ENCODE data around the gene GET4. TPM values are rescaled to one million over a fixed set of nuclear protein-coding genes. Genes with fewer than 3 reads are reported as not detected.
"Not testable (repeated sequence)": the region's sequence is repeated elsewhere in the genome, so short reads cannot be mapped to it uniquely, and the experiment has no call there.

GET4 gene
- polyA plus RNA-seq, 1 donor, result 46.7 TPM

DNA sequence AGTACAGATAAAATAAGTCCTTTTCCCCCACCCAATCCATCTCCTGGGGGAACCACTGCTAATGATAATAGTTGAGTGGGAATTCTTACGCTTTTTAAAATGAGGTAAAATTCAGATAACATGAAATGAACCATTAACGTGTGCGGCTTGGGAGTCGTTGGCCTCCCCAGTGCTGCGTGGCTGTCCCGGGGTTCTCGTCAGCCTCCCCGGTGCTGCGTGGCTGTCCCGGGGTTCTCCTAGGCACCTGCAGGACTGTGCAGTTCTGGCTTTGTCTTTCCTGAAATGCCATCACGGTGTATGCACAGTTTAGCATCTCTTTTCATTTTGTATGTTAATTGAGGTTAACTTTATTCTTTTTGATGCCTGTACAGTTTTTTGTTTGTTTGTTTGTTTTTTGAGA lies 30.6 kb upstream of the GET4 start:
- DNase-seq (ENCODE audit: low read depth), result no peak

DNA sequence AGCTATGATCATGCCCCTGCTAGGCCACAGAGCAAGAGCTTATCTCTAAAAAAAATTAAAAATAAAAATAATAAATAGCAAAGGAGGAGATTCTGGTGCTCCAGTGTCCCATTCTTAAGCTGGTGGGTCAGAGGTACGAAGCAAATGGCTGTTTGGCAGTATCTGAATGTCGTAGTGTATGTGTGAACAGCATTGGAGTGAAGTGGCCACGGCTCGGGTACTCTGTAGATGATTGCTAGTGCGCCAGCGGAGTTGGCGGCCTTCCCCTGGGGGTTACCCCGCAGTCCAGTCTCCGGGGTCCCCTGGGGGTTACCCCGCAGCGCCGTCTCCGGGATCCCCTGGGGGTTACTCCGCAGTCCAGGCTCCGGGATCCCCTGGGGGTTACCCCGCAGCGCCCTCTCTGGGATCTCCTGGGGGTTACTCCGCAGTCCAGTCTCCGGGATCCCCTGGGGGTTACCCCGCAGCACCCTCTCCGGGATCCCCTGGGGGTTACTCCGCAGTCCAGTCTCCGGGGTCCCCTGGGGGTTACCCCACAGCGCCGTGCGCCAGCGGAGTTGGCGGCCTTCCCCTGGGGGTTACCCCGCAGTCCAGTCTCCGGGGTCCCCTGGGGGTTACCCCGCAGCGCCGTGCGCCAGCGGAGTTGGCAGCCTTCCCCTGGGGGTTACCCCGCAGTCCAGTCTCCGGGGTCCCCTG lies 29.2 kb upstream of the GET4 start:
- not testable (repeated sequence) for DNase-seq (ENCODE audit: low read depth)

DNA sequence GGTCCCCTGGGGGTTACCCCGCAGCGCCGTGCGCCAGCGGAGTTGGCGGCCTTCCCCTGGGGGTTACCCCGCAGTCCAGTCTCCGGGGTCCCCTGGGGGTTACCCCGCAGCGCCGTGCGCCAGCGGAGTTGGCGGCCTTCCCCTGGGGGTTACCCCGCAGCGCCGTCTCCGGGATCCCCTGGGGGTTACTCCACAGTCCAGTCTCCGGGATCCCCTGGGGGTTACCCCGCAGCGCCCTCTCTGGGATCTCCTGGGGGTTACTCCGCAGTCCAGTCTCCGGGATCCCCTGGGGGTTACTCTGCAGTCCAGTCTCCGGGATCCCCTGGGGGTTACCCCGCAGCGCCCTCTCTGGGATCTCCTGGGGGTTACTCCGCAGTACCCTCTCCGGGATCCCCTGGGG lies 28.6 kb upstream of the GET4 start:
- DNase-seq (ENCODE audit: low read depth), result not testable (repeated sequence)

DNA sequence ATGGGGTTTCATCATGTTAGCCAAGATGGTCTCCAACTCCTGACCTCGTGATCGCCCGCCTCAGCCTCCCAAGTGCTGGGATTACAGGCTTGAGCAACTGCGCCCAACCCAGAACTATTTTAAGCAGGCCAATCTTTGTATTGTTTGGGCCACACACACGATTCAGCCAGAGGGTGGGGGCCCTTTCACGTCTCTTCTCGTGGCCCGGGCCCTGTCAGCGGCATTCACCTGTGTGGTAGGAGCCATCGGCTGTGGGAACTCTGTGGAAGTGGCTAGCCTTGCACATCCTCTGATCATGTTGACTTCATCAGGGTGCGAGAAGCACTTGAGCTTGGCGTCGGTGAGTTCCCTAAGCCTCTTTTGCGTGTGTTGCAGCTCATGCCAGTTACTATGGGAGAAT lies 27.2 kb upstream of the GET4 start:
- DNase-seq (ENCODE audit: low read depth), result no peak

DNA sequence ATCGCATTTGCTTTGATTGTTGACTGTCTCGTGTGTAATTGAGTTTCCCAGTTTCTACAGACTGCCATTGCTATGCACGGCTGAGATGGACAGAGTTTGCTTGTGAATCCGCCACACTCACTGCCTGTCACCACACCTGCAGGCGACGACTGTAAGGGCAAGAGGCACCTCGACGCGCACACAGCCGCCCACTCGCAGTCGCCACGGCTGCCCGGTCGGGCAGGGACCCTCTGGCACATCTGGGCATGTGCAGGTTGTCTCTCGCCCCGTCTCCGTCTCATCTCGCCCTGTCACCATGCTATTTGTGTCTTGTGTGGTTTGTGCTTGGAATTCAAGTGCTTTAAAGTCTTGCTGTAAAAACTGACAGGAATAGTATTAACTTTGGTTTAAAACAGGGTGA lies 26.6 kb upstream of the GET4 start:
- no peak for DNase-seq (ENCODE audit: low read depth)

DNA sequence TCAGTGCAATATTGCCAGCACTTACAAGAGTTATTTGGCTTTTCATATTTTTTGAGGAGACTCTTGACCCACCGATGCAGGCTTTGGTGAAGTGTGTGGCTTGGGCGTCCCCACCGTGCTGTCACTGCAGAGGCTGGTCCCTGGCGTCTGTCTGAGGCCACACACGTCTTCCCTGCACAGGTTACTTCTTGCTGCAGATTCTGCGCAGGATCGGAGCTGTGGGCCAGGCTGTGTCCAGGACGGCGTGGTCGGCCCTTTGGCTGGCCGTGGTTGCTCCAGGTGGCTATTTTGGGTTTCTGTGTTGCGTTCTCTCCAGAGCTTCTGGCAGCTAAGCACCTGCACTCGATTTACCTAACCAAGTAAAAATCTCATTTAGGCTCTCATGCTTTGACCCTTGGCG lies 25.1 kb upstream of the GET4 start:
- no peak for DNase-seq (ENCODE audit: low read depth)

DNA sequence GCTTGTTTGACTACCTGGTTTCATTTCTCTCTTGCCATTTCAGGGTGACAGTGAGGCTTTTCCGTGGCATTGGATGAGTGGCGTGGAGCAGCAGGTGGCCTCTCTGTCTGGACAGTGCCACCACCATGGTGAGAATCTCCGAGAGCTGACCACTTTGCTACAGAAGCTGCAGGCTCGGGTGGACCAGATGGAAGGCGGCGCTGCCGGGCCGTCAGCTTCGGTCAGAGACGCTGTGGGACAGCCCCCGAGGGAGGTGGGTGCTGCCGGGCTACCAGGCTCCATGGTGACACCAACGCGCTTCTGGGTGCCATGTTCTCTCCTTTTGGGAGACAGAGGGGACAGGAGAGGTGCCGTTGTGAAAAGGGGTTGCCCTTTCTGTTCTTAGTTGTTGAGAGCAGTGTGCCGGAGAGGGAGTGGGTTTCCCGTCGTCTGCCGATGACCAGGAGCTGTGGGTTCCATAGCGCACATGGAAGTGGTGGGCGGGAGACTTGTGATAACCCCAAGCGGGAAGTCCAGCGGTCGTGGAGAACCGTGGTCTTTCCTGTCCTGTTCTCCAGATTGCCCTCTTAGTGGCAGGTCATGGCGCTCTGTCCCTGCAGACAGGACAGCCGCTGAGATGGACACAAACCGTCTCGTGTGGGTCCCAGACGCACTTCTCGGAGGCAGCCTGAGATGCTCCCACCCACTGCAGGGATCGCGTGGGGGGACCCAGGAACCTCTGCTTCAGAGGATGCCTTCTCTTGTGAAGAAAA lies 22.8 kb upstream of the GET4 start:
- DNase-seq (ENCODE audit: low read depth), result no peak

DNA sequence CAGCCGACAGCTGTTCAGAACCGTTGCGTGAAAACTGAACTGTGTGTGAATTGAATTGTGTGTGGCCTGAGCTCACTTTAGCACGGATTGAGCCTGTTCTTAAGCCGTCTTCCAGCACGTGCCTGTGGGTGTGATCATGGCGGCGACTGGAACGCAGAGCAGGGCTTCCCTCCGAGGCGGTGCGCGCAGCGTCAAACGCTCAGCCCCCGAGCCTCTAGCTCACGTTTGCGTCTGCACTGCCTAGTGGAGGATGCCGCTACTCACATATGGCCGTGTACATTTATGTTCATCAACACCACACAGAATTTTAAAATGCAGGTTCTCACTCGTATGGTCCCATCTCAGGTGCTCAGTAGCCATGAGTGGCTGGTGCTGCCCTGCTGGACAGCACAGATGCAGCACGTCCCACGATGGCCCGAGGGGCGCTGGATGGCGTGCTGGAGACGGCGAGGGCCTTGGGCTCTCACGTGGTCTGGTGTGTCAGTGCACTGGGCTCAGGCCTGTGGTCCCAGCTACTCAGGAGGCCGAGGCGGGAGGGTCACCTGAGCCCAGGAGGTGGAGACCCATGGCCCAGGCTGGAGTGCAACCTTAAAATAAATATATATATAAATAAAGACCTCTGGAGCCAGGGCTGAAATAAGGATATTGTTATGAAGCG lies 22.1 kb upstream of the GET4 start:
- DNase-seq (ENCODE audit: low read depth), result no peak

DNA sequence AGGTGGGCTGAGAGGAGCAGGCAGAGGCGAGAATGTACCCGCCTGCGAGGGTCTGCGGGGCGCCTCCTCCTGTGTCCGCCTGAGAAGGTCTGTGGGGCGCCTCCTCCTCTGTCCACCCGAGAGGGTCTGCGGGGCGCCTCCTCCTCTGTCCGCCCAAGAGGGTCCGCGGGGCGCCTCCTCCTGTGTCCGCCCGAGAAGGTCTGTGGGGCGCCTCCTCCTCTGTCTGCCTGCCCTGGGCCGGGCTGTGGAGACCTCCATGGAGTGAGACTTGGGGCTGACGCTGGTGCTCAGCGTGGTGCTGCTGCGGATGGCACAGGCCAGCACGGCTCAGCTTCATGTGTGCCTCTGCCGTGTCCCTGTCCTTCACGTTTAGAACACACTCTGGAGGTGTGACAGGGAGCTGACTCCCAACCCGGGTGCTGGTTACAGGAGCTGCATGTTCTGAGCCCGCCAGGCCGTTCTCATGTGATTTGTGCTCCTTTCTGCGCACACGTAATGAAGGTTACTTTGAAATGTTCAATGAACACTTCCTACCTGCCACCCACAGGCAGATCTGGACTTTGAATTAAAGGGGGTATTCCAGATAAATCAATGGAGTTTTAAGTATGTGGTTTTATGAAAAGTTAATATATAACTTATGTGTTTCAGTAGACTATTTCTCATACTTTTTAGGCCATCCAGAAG lies 20.5 kb upstream of the GET4 start:
- DNase-seq (ENCODE audit: low read depth), result no peak

DNA sequence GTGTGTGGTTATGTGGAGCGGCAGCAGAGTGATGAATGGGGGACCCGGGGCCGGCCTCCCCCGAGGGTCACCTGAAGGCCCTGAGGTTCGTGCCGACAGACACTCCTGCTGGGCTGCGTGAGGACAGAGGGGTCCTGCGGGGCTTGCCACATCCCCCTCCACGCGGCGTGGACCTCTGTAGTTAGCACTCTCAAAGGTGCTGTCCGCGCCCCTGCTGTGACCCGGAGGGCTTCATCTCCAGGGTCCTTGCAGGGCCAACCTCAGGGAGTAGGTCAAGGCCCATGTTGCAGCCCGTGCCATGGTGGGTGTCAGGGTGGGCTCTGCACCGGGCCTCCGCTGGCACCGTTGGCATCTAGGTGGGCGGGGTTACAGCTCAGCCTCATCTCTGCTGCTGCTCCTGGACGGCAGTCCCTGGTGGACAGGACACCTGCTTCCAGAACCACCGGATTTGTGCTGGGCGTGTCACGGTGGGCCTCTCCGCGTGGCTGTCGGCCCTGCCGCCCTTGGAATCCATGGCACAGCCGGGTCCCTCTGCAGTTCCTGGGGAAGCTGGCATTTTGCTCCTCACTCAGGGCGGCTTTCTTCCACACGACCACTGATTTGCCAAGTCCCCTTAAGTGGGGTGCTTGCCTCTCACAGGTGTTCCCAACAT lies 19.8 kb upstream of the GET4 start:
- no peak for DNase-seq (ENCODE audit: low read depth)

DNA sequence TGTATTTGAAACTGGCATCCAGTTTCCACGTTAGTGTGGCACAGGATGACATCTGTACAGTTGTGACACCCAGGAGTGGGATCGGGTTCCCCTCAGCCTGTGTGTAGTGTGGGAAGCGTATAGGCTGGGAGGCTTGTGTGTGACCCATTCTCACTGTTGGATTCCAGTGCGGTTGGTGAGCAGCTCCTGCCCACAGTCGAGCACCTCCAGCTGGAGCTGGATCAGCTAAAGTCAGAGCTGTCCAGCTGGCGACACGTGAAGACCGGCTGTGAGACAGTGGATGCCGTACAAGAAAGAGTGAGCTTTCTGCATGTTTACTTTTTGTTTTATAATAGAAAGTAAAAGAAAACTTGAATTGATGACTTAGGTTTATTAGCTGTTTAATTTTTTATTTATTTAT lies 18.7 kb upstream of the GET4 start:
- no peak for DNase-seq (ENCODE audit: low read depth)

DNA sequence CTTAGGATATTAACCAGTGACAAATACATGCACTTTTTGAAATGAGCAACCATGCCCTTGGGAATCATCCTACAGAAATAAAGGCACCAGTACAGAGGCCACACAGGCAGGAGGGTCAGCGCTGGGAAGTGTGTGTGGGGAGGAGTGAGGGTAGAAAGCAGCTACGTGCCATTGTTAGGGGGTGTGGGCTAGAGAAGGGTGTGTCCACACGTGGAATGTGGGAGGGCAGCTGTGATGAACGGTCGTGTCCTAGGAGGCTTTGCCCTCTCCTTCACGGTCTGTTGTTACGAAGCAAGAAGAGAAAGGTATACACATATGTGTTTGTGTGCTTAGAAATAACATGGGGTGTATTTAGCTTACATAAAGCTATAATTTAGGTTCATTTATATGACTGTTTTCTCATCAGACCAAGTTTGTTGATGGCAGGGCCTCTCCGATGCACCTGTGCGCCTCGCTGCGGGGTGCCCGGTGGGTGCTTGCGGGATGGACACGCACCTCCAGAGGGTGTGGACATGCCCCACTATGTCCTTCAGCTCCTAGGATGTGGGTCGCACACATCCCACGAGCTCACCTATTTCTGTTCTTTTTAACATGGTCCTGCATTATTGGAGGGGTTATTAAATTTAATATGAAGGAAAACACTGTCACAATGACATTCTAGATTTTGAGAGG lies 16.9 kb upstream of the GET4 start:
- no peak for DNase-seq (ENCODE audit: low read depth)

DNA sequence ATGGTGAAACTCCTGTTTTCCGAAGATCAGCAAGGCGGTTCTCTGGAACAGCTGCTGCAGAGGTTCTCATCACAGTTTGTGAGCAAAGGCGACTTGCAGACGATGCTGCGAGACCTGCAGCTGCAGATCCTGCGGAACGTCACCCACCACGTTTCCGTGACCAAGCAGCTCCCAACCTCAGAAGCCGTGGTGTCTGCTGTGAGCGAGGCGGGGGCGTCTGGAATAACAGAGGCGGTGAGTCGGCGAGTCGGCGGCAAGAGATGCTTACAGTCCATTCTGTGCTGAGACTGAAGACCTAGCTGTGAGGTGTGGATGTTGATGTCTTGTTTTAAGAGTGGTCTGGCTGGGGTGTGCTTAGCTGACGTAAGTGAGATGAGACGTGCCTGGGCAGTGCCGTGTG lies 16.2 kb upstream of the GET4 start:
- no peak for DNase-seq (ENCODE audit: low read depth)

DNA sequence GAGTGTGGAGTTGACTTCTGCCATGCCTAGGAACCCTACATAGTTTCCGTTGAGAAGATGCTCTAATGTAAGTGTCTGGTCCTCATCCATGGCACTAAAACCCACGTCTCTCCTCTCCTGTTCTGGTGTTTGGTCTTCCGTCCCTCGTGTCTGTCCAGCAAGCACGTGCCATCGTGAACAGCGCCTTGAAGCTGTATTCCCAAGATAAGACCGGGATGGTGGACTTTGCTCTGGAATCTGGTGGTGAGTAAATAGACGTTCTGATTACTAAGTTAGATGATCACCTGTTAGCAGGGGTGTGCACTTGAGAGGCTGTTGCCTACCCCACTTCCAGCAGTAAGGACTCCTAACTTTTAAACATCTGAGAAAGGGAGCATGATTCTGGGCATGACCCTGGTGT lies 15.1 kb upstream of the GET4 start:
- no peak for DNase-seq (ENCODE audit: low read depth)

DNA sequence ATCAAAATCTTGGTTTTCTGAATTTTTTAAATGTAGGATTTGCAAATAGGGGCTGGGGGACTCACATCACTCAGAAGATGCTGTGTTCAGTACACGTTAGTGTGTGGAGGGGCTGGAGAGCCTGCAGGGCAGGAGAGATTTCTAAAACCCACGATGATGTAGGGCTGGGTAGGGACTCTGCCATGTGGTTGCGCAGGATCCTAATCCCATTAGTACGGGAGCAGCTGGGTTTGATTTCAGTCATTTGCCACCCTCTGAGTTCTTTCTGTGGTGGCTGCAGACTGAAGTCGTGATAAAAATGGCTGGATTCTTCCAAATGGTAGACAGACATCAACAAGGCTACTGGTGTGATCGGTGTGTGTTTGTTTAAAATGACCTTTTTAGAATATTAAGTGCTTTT lies 14.2 kb upstream of the GET4 start:
- DNase-seq (ENCODE audit: low read depth), result no peak

DNA sequence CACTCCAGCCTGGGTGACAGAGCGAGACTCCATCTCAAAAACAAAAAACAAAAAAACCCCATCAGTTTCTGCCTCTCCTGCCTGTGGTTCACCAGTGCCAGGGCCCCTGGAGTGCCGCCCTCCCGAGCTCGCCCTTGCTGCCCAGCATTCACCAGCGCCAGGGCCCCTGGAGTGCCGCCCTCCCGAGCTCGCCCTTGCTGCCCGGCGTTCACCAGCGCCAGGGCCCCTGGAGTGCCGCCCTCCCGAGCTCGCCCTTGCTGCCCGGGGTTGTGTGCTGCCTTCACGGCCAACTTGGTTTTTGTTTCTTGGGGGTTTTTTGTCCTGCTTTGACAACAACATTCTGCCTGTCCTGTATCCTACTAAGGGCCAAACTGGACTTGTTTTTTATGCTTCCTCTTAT lies 13.2 kb upstream of the GET4 start:
- DNase-seq (ENCODE audit: low read depth), result no peak

DNA sequence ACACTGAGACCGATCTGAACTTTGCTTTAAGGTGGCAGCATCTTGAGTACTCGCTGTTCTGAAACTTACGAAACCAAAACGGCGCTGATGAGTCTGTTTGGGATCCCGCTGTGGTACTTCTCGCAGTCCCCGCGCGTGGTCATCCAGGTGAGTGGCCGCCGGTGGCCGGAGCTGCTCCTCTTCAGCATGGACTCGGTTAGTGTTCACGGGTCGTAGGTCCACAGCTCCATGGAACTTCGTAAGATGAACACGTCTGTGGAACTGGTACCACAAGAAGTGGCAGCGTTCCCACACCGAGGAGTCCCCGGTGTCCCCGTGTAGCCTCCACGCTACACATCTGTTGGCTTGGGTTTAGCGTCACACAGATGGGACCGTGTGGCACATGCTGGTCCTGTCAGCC lies 10.4 kb upstream of the GET4 start:
- DNase-seq (ENCODE audit: low read depth), result no peak

DNA sequence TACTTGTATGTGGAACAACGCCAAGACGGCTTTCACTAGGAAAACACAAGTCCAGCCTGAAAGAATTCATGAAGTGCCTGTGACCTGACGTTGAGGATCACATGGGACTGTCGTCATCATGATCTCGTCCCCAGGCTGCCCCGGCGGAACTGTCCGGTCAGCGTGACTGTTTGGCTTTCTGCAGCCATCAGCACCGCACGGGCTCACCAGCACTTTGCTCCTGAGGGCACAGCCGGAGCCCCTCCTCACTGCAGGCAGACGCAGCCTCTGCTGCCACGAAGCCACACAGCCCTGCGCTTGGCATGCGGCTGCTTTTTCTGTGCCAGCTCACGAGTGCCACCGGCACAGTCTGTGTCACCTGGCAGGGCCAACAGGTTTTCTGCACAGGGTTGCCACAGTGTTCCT lies 9.4 kb upstream of the GET4 start:
- no peak for DNase-seq (ENCODE audit: low read depth)

DNA sequence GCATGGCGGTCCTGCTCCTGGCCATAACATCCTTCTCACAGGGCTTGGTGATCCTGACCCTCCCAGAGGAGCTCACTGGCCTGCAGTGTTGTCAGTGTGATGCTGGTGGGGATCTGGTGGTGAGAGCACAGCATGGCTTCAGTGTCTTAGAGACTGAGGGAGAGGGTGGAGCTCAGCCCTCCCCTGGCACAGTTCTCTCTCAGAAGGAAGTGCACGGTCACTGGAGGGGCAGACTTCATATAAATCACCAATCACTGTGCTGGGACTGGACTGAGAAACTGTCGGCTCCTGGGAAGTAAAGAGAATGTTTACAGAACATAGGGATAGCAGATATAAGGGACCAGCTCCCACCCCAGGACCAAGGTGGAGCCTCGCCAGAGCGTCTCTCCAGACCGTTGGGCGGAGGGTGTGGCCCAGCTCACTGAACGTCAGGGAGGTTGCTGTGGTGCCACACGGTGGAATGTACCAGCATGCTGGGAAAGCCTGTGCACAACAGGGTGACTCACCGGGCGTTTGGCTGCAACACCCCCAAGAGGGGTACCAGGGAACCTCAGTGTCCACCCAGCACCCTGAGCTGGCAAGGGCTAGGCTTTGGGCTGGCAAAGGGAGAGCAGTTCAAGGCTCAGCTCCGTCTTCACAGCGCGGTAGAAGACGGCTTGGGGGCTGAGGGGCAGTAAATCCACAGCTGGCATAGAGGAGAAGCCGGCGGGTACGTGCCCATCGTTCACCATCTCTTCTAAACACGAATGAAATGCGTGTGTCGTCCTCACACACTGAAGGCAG lies 8.8 kb upstream of the GET4 start:
- DNase-seq (ENCODE audit: low read depth), result no peak

DNA sequence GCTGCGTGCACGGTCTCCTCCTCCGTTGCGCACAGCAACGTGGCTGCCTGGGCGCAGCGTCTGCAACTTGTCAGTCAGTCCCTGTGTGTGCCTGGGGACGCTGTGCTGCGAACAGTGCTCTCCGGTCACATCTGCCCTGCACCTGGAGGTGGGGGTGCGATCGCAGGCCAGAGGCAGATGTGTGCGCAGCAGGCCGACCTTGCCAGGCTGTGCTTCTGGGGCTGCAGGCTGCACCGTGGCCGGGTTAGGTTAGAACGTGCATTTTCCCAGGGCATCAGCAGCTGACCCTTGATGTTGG lies 8.2 kb upstream of the GET4 start:
- no peak for DNase-seq (ENCODE audit: low read depth)

DNA sequence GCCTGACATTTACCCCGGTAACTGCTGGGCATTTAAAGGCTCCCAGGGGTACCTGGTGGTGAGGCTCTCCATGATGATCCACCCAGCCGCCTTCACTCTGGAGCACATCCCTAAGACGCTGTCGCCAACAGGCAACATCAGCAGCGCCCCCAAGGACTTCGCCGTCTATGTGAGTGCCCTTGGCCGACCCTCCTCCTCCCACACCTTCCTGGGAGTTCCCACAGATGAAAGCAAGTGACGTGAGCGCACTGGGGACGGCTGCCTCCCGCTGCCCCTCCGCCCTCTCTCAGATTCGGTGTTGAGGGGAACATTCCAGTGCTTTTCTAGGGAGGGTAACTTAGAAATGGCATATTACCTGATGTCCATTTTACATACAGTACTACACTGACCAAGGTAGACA lies 7.0 kb upstream of the GET4 start:
- no peak for DNase-seq (ENCODE audit: low read depth)

Measured in forelimb muscle (tissue), 1 donor.